Adipocyte (in vitro differentiated cells): ENCODE results near the gene C19orf85.
A peak's percentile ranks its signal among the peaks of the same experiment; 100 is the strongest.

ENCODE experiments used
- DNase-seq: peaks from one replicate; pipeline ENCODE4 v3.0.0-alpha.2; 2015; ENCODE audit warnings: low read depth
- H3K27me3 ChIP-seq: replicated peaks from 2 replicates; pipeline ENCODE4 v1.7.0; 2013; ENCODE audit warnings: mild to moderate bottlenecking, low read length, moderate library complexity; ENCODE audit not compliant: control insufficient read depth, insufficient read depth
- H3K36me3 ChIP-seq: 2 replicates; pipeline ENCODE4 v1.7.0; 2013; ENCODE audit warnings: low read length, mild to moderate bottlenecking, moderate library complexity; ENCODE audit not compliant: control insufficient read depth, insufficient read depth, severe bottlenecking
- H3K4me1 ChIP-seq: 2 replicates; pipeline ENCODE4 v1.7.0; 2013; ENCODE audit warnings: mild to moderate bottlenecking, low read length, moderate library complexity; ENCODE audit not compliant: control insufficient read depth, insufficient read depth
- H3K4me3 ChIP-seq: 2 replicates; pipeline ENCODE4 v1.7.0; 2013; ENCODE audit warnings: mild to moderate bottlenecking, low read length, moderate library complexity
- H3K9ac ChIP-seq: 2 replicates; pipeline ENCODE4 v1.7.0; 2013; ENCODE audit warnings: mild to moderate bottlenecking, low read length, moderate library complexity
- H3K9me3 ChIP-seq: 2 replicates; pipeline ENCODE4 v1.7.0; 2013; ENCODE audit warnings: mild to moderate bottlenecking, low read length, moderate library complexity; ENCODE audit not compliant: control insufficient read depth

The C19orf85 gene

GRCh38 chr19:55495646-55496349 lies 31.2 kb upstream of the C19orf85 start:
- H3K4me1 ChIP-seq, result peaks cover 33% of the 10 kb centered on the region
- H3K36me3 ChIP-seq, result peaks cover 11% of the 10 kb centered on the region
- H3K4me3 ChIP-seq, result no peak overlapping the region
- H3K27me3 ChIP-seq, result no peaks in the 10 kb centered on the region
- peak overlapping the region; percentile 17 for H3K9ac ChIP-seq
- H3K9me3 ChIP-seq, result no peaks in the 10 kb centered on the region
- no peak for DNase-seq

DNA sequence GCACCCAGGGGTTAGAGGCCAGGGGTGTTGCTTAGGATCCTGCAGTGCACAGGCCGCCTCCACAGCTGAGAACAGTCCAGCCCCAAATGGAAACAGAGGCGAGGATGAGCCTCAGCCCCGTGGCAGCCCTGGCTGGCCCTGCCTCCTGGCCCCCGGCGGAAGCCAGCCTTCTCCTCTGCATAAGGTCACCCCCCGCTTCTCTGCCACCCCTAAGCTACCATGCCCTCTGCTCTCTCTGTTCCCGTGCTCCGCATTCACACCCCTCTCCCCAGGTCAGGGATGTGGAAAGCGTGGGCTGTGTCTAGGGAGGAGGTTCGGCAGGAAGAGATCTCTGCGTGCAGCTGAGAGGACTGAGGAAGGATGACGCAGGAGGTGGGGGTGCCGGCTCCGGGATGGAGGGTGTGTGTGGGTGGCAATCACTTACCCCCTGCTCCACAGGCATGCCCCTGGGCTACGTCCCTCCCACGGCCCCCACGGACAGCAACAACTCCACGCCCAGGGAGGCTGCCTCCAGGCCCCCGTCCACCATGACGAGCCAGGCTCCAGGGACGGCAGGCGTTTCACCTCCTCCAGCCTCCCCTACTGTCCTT lies 29.7 kb upstream of the C19orf85 start:
- DNase-seq, result no peak
- Histone ChIP-seq H3K9me3 (no peaks in the 10 kb centered on the region), H3K9ac (peak overlapping the region; percentile 86), H3K36me3 (no peaks in the 10 kb centered on the region), H3K4me1 (peaks cover 37% of the 10 kb centered on the region), H3K27me3 (no peaks in the 10 kb centered on the region), H3K4me3 (peak overlapping the region; percentile 82)

- Histone ChIP-seq H3K27me3 (no peaks in the 10 kb centered on the region), H3K4me1 (peaks cover 40% of the 10 kb centered on the region), H3K4me3 (peak overlapping the region; percentile 82), H3K9me3 (no peaks in the 10 kb centered on the region), H3K36me3 (no peaks in the 10 kb centered on the region), H3K9ac (peak overlapping the region; percentile 86)
- DNase-seq, result no peak
Measured at GRCh38 chr19:55493645-55494171, 29.2 kb upstream of the C19orf85 start.

- no peaks in the 10 kb centered on the region for H3K36me3 ChIP-seq
- peaks cover 45% of the 10 kb centered on the region for H3K4me1 ChIP-seq
- DNase-seq, result no peak
- no peaks in the 10 kb centered on the region for H3K9me3 ChIP-seq
- no peaks in the 10 kb centered on the region for H3K27me3 ChIP-seq
- peak overlapping the region; percentile 86 for H3K9ac ChIP-seq
- peak overlapping the region; percentile 82 for H3K4me3 ChIP-seq
Measured at GRCh38 chr19:55493052-55493644, 28.6 kb upstream of the C19orf85 start.

DNA sequence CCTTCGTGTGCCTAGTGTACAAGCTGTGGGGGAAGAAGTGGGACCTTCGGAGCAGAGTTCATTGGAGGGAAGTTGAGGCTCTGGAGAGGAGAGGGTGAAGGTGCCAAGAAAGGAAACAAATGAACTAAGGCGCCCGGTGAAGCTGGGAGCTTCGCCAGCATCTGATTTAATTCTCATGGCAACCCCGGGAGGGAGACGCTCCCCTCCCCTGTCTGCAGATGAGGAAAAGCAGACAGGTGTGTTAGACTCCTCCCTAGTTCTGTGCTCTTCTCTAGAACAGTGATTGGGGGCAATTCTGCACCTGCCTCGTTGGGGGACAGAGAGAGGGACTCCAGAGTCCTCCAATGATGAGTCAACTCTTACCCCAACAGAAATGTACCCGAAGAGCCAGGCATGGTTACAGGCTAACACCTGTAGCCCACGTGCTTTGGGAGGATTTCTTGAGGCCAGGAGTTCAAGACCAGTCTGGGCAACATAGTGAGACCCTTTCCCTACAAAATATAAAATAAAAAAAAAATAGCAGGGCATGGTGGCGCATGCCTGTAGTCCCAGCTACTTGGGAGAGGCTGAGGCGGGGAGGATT lies 27.9 kb upstream of the C19orf85 start:
- H3K4me3 ChIP-seq, result no peak overlapping the region
- no peaks in the 10 kb centered on the region for H3K27me3 ChIP-seq
- H3K36me3 ChIP-seq, result no peaks in the 10 kb centered on the region
- DNase-seq, result no peak
- no peaks in the 10 kb centered on the region for H3K9me3 ChIP-seq
- peaks cover 50% of the 10 kb centered on the region for H3K4me1 ChIP-seq
- H3K9ac ChIP-seq, result no peak overlapping the region

GRCh38 chr19:55491546-55492360 lies 27.2 kb upstream of the C19orf85 start:
- H3K27me3 ChIP-seq, result no peaks in the 10 kb centered on the region
- no peaks in the 10 kb centered on the region for H3K36me3 ChIP-seq
- DNase-seq, result no peak
- peaks cover 57% of the 10 kb centered on the region for H3K4me1 ChIP-seq
- no peaks in the 10 kb centered on the region for H3K9me3 ChIP-seq
- no peak overlapping the region for H3K4me3 ChIP-seq
- peak overlapping the region; percentile 59 for H3K9ac ChIP-seq

- peak overlapping the region; percentile 59 for H3K9ac ChIP-seq
- DNase-seq, result no peak
- H3K27me3 ChIP-seq, result no peaks in the 10 kb centered on the region
- H3K4me1 ChIP-seq, result peaks cover 66% of the 10 kb centered on the region
- no peak overlapping the region for H3K4me3 ChIP-seq
- H3K36me3 ChIP-seq, result no peaks in the 10 kb centered on the region
- no peaks in the 10 kb centered on the region for H3K9me3 ChIP-seq
Measured at GRCh38 chr19:55490478-55491432, 26.2 kb upstream of the C19orf85 start.

DNA sequence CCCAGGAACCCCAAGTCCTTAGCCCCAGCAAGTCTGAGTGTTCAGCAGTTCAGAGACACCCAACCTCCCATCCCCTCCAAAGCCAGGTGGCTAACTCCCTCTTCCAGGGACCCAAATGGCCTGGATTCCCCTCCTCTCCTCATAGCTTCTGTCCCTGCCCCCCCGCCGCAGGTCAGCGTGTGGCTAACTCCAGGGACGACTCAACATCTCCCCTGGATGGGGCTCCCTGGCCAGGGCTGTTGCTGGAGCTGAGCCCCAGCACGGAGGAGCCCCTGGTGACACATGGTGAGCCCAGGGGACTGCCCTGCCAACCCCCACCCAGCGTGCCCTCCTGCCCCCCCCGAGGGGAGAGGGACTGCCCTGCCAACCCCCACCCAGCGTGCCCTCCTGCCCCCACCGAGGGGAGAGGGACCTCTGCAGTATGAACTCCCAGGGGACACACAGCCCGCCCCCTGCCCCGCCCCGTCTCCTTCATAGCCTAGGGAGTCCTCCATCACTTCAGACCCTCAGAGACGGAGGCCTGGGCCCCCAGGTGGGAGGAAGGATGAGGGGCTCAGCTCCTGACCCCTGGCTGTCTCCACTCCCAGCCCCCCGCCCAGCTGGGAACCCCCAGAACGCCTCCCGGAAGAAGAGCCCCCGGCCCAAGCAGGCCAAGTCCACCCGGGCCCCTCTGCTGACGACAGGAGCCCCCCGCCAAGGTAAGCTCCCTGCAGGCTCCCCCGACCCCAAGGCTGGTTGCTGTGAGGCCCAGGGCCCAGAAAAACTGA lies 25.3 kb upstream of the C19orf85 start:
- Histone ChIP-seq H3K4me3 (no peak overlapping the region), H3K27me3 (no peaks in the 10 kb centered on the region), H3K4me1 (peaks cover 71% of the 10 kb centered on the region), H3K36me3 (no peaks in the 10 kb centered on the region), H3K9ac (peak overlapping the region; percentile 58), H3K9me3 (no peaks in the 10 kb centered on the region)
- no peak for DNase-seq

DNA sequence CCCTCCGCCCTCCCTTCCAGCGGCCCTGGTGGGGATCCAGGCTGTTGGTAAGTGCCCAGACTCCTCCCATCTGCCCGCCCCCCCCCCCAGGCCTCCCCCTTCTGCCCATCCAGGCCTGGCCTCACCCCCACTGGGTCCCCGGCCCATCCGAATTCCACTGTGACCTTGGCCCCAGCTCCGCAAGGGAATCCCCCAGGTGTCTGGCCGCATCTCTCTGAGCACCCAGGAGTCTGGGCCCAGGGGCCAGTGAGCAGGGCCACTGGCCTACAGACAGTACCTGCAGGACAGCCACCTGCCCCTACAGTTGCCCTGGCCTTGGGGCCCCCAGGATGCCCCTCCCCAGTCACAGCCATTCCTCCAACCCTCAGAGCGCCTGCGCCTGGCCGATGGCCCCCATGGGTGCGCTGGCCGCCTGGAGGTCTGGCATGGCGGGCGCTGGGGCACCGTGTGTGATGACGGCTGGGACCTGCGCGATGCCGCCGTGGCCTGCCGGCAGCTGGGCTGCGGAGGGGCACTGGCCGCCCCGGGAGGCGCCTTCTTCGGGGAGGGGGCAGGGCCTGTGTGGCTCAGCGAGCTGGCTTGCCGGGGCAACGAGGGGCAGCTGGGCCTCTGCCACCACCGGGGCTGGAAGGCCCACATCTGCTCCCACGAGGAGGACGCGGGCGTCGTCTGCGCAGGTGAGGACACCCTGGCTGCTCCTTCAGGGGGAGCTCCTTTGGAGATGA lies 24.6 kb upstream of the C19orf85 start:
- H3K9ac ChIP-seq, result peak overlapping the region; percentile 86
- H3K36me3 ChIP-seq, result no peaks in the 10 kb centered on the region
- H3K27me3 ChIP-seq, result no peaks in the 10 kb centered on the region
- H3K9me3 ChIP-seq, result no peaks in the 10 kb centered on the region
- H3K4me1 ChIP-seq, result peaks cover 70% of the 10 kb centered on the region
- no peak for DNase-seq
- no peak overlapping the region for H3K4me3 ChIP-seq
